AG20443 (cell line): ENCODE data around the gene TP53BP2.
"Not testable (repeated sequence)": the region's sequence is repeated elsewhere in the genome, so short reads cannot be mapped to it uniquely, and the experiment has no call there.

Source experiments
- DNase-seq: peaks from one replicate; pipeline ENCODE4 v3.0.0; 2012; ENCODE audit warnings: low spot score, mixed read lengths

TP53BP2 gene

GRCh38 chr1:223761411-223761810 lies 84.3 kb downstream of the TP53BP2 start:
- no peak for DNase-seq

GRCh38 chr1:223760833-223761232 lies 84.9 kb downstream of the TP53BP2 start:
- no peak for DNase-seq

- no peak for DNase-seq
These were observed 86.5 kb downstream of the TP53BP2 start for GRCh38 chr1:223759273-223759672.

- no peak for DNase-seq
These were observed 87.0 kb downstream of the TP53BP2 start for GRCh38 chr1:223758734-223759133.

GRCh38 chr1:223756806-223757700 lies 88.7 kb downstream of the TP53BP2 start:
- no peak for DNase-seq

GRCh38 chr1:223755992-223756775 lies 89.6 kb downstream of the TP53BP2 start:
- DNase-seq: no peak

- DNase-seq: no peak
These were observed 90.3 kb downstream of the TP53BP2 start for GRCh38 chr1:223755432-223755792.

GRCh38 chr1:223754681-223755431 lies 90.9 kb downstream of the TP53BP2 start:
- DNase-seq: no peak

GRCh38 chr1:223752721-223753515 lies 92.8 kb downstream of the TP53BP2 start:
- DNase-seq: no peak

GRCh38 chr1:223751696-223752095 lies 94.1 kb downstream of the TP53BP2 start:
- no peak for DNase-seq

GRCh38 chr1:223750730-223751570 lies 94.8 kb downstream of the TP53BP2 start:
- no peak for DNase-seq

- DNase-seq: peak; percentile 85
These were observed 96.7 kb downstream of the TP53BP2 start for GRCh38 chr1:223748773-223749733.

- peak; percentile 55 for DNase-seq
These were observed 97.4 kb downstream of the TP53BP2 start for GRCh38 chr1:223748405-223748772.

GRCh38 chr1:223747838-223748335 lies 97.9 kb downstream of the TP53BP2 start:
- no peak for DNase-seq

GRCh38 chr1:223745731-223746130 lies 100.0 kb downstream of the TP53BP2 start:
- DNase-seq: peak; percentile 48

- no peak for DNase-seq
These were observed 102.8 kb downstream of the TP53BP2 start for GRCh38 chr1:223742856-223743517.

- no peak for DNase-seq
These were observed 103.9 kb downstream of the TP53BP2 start for GRCh38 chr1:223741861-223742260.

- not testable (repeated sequence) for DNase-seq
These were observed 105.6 kb downstream of the TP53BP2 start for GRCh38 chr1:223740038-223740736.
